ENCODE measurements around the gene IPO13.

DNA sequence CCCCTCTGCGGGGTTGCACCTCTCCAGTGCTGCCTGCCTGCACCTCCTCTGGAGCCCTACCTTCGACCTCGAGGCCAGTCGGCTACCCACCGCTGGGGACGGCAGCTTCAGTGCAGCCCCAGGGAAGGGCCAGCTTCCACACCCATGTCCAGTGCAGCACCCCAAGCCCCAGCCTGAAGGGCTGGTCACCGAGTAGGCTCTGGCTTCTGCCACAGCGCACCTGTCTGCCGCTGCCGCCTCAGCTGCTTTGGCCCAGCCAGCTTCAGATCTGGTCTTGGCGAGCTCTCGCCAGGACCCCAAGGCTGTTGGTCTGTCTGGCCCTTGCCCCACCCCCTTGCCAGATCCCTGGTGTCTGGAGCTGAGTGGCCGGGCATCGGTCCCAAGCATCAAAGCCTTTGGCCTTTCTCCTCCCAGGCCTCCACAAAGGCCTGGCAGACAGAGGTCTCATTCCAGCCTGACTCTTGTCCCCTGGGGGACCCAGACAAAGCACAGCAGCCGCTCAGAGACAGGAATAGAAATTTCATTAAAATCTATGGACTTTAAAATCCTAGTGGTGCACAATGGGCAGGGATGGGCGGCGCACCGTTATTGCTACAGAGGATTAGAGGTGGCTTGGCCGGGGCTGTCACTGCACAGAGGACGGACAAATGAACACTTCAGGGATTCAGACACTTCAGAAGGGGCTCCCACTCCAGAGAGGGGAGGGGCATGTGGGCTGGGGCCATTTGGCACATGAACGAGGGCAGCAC lies 49.4 kb downstream of the IPO13 start:
- TF ChIP-seq, protein P1, sequence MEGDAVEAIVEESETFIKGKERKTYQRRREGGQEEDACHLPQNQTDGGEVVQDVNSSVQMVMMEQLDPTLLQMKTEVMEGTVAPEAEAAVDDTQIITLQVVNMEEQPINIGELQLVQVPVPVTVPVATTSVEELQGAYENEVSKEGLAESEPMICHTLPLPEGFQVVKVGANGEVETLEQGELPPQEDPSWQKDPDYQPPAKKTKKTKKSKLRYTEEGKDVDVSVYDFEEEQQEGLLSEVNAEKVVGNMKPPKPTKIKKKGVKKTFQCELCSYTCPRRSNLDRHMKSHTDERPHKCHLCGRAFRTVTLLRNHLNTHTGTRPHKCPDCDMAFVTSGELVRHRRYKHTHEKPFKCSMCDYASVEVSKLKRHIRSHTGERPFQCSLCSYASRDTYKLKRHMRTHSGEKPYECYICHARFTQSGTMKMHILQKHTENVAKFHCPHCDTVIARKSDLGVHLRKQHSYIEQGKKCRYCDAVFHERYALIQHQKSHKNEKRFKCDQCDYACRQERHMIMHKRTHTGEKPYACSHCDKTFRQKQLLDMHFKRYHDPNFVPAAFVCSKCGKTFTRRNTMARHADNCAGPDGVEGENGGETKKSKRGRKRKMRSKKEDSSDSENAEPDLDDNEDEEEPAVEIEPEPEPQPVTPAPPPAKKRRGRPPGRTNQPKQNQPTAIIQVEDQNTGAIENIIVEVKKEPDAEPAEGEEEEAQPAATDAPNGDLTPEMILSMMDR (IDR thresholded peaks at IDR 0.05), result no peak
- no peak for TF ChIP-seq POLR2A (IDR thresholded peaks at IDR 0.05)
